Esophagus muscularis mucosa (tissue), 3 donors: ENCODE data around the gene NEMF.

Experiments used
- CTCF ChIP-seq, 3 experiments: fragments of 200-600 bp in 2 of 3; fragments of 450-650 bp in 1 of 3; sonication (generic) in 2 of 3; IDR thresholded peaks; one replicate each; pipeline ENCODE4 v1.5.1; 2017 to 2019; ENCODE audit warnings: antibody characterized with exemption in 3 of 3, mild to moderate bottlenecking in 2 of 3, moderate library complexity in 1 of 3
- EP300 ChIP-seq: sonication (generic); formaldehyde crosslinking; IDR thresholded peaks from one replicate; pipeline ENCODE4 v1.6.1; 2017; ENCODE audit warnings: antibody characterized with exemption

DNA sequence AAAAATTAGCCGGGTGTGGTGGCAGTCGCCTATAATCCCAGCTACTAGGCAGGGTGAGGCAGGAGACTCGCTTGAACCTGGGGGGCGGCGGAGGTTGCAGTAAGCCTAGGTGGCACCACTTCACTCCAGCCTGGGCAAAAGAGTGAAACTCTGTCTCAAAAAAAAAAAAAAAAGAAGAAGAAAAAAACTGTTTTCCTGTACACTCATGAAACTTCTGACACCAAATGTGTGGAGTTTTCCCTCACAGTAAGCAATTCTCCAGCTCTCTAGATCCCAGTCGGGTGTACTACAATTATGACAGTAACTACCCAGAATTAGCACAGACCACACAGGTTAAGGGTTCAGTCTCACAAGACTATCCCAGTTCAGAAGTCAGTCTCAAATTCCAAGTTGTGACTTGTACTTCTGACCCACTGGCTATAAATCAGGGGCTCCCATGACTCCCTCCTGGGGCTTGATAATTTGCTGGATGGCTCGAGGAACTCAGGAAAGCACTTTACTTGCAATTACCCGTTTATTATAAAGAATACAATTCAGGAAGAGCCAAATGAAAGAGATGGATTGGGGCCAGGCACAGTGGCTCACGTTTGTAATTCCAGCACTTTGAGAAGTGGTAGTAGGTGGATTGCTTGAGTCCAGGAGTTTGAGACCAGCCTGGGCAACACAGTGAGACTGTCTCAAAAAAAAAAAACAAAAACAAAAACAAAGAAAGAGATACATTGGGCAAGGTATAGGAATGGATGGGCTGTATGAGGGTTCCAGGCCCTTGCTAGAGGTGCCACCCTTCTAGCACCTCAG is 27.9 kb upstream of the NEMF start:
- no peak for TF ChIP-seq CTCF (IDR thresholded peaks at IDR 0.05)
- TF ChIP-seq EP300, result no peak
